Mucosa of gallbladder (tissue), 1 donor: Measurements from ENCODE around the gene SLC38A2. TPM values are rescaled to one million over a fixed set of nuclear protein-coding genes. Genes with fewer than 3 reads are reported as not detected.
"Not testable (repeated sequence)": the region's sequence is repeated elsewhere in the genome, so short reads cannot be mapped to it uniquely, and the experiment has no call there.

Experiments used
- DNase-seq: peaks from one replicate; pipeline ENCODE4 v3.0.0-alpha.2; 2020; ENCODE audit warnings: low spot score
- total RNA-seq: library from RNA; stranded (reverse); gene quantifications from one replicate; pipeline ENCODE4 v1.2.1, GENCODE V29; 2021
- donor health status: DM: no; HTN: no; CAD: no.

Gene SLC38A2
- 137 TPM for total RNA-seq

- DNase-seq = peak; percentile 98
Observed at GRCh38 chr12:46372544-46373300, at the start of gene SLC38A2. Gene SLC38A2 (minus strand): TSS chr12:46372773. CDS start chr12:46371293, 1,480 bp downstream.

- DNase-seq = no peak
Observed at GRCh38 chr12:46419675-46420074, 47.1 kb upstream of the SLC38A2 start.

DNA sequence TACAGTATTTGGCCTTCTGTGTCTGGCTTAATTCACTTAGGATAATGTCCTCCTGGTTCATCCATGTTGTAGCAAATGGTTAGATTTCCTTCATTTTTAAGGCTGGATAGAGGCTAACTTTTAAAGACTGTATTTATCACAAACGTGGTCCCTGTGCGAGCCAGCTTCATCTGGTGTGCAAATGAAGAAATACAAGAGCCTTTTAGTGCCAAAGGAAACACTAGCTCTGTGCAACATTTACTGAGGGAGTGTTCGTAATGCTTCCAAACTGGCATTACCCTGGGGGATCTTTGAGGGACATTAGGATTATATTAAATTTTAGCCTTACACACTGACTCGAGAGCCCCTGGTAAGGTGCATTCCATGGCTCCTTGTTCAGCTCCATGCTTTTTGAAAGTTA lies 43.0 kb upstream of the SLC38A2 start:
- no peak for DNase-seq

DNA sequence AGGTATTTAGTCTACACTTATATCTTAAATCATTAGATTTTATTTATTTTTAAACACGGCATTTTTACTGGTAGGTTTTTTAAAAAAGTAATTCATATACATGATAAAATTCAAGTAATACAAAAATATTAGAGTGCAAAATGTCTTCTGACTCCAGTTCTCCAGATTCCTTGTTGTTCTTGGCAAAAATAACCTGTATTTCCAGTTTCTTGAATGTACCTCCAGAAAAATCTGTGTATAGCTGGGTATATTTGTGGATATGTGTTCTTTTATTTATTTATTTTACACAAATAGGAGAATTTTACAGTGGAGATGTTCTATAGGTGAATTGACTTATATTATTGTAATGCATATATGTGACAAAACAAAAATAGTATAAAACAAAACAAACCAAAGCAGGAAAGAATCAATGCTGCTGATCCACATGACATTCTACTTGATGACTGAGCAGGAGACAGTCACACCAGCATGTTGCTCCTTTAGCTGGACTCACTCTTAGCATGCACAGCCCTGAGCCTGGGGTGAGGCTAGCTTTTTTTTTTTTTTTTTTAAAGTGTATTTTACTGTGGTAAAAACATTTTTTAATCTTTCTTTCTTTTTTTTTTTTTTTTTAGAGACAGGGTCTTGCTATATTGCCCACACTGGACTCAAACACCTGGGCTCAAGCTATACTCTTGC lies 42.2 kb upstream of the SLC38A2 start:
- no peak for DNase-seq

DNA sequence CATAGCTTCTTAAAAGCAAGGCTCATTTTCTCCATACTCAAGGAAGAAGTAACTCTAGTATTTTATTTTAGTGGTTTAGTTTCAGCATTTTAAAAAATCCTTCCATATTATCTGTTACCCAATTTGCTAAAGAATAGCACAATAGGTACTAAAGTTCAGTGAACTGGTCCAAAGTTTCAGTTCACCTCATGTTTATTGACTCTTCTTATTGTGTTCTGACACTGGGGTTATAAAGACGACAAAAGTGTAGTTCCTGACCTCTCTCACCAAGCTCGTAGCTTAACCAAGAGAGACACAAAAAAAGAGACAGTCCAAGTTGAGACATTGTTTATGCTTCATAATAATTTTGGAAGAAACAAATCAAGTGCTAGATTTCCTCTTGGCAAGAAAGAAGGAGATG lies 40.8 kb upstream of the SLC38A2 start:
- DNase-seq = no peak

- DNase-seq = no peak
Observed at GRCh38 chr12:46412857-46413256, 40.3 kb upstream of the SLC38A2 start.

DNA sequence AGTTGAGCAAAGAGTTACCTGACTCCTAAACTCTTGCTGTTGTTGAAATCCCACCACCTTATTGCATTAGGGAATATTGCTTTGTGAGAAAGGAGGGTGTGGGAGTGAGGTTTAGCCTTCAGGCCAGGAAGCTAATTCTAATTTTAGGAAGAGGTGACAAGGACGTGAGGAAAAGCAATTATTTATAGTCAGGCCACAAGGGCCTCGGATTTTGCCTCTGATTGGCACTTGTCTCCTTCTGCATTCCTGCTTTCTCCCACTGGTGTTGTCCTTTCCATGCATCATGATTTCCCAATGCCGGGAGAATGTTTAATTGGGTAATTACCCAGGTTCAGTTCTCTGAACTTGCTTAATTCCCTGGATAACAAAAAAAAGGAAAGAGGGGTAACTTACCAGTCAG lies 37.9 kb upstream of the SLC38A2 start:
- no peak for DNase-seq

- DNase-seq = no peak
Observed at GRCh38 chr12:46409974-46410373, 37.4 kb upstream of the SLC38A2 start.

DNA sequence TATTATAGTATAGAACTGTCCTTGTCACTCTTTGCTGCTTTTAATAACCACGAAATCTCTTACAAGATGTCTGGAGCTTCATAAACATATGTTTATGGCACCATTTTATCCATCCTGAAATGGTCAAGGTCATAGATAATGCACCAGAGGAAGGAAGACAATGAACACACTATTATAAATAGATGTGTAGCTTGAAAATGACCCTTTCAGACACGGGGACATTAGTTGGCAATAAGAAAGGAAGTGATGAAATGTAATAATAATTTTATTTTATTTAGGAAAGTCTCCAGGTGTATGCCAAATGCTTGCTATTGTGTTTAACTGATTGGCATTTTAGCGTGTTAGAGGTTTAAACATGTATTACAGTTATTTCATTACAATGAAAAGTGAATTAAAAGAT lies 36.8 kb upstream of the SLC38A2 start:
- DNase-seq = no peak

GRCh38 chr12:46408441-46408840 lies 35.9 kb upstream of the SLC38A2 start:
- DNase-seq = no peak

DNA sequence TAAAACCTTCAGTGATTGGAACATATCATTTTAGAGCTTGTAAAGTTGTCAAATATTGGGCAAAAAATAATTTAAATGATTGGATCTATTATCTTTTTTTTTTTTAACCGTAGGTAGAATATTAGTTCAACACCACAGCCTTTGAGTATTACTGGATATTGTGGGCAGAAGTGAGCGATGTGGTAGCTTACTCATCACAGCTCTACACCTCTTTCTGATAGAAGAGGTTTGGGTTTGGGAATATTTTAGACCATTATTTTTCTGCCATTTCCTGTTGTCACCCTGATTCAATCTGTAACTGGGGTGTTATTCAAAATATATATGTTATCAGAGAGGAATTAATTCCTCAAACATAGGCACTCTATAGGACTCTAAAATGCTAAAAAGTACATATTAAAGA lies 34.8 kb upstream of the SLC38A2 start:
- DNase-seq = no peak

DNA sequence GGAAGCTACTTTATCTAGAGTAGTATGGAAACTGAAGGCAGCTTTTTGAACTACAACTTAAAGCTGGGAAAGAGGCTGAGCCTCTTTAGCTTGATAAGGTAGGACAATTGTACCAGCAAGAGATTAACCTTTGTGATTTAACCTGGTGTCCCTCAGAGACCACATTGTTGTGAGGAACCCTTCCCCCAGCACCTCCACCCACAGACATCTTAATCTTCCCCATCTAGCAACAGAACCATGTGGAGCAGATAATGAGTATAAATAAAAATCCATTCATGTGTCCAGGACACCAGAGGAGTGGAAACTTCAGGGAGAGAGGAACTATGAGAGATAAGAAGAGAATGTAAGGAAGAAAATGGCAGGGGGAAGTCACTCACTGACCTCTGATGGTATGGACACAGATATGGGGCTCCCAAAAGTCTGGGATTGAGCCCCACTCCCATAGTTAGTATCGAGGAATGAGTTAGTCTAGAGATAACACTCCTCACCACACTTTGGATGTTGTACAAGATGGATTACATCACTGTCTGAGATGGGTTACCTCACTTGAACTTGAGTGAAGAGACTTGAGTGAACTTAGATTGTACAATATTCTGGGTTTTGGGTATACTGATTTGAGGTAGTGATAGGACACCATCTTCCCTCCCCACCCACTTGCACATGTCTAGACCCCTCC lies 33.9 kb upstream of the SLC38A2 start:
- DNase-seq = no peak

DNA sequence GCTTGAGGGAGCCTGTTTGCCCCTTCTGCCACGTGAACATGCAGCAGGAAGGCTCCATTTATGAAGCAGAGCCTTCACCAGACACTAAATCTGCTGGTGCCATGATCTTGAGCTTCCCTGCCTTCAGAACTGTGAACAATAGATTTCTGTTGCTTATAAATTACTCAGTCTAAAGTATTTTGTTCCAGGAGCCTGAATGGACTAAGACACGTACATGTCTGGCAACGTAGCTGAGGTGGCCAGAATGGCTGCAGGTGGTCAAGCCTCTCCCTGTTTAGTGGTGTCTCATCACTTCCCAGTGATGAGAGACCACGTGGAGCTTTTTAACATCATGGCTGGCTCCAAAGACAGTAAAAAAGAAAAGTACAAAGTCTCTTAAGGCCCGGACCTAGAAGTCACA lies 32.2 kb upstream of the SLC38A2 start:
- DNase-seq = no peak

DNA sequence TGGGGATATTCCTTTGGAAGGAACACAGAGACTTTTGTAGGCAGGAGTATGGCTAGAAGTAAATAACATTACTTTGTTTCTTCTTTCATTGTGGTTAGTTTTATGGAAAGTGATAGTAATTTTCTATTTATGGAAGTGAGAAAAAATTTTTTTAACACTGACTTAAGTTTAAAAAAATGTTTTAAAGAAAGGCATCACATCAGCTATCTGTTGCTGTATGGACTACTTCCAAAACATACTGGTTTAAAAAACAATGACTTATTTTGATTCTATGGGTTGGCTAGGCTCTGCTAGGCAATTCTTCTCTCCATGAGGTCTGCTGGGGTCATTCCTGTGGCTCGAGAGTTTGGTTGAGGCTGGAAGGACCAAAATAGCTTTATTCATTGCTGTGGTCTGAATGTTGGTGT lies 31.7 kb upstream of the SLC38A2 start:
- DNase-seq = no peak

DNA sequence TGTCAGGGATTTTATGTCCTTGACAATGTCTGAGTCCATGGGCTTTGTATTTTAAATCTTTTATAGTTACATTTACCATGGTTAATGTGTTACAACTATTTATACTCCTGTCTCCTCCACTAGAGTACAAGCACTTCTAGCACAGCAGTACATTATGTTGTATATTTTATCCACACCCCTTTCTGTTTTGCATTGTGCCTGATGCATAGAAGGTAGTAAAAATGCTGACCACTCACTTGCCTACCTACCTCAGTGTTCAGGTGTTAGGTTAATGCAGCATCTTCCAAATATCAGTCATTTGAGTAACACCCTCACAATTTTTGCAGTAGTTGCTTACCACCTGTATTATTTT lies 31.1 kb upstream of the SLC38A2 start:
- DNase-seq = no peak

DNA sequence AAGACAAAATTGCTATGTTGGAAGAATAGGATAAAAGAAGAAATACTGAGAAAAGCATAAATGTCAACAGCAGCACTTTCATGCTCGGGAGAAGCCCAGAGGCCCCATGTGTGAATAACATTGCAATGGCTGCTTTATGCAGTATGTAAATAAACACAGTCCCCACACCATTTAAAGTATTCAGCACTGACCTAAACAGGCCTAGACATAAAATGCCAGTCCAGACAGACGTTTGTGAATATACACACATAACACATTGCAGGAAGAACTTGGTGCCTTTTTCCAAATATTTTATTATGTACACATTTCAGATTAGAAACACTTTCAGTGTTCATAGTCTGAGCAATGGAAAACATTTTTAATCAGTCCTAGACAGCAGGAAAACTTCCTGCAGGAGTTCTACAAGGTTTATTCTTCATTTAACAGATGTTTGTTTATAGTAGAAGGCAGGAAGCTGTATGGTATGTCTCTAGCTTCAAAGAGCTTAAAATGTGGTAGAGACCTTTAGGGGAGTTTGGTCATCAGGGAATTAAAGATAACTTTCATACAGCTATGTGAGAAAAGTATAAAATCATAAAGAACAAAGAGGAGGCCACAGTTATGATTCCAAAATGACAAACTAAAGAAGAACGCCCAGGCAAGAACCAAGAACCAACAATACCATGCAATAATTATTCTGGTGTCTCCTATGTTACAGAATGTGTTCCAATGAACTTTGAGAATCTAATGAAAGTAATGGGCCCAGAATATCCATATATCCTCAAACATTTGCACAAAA lies 30.6 kb upstream of the SLC38A2 start:
- DNase-seq = no peak

DNA sequence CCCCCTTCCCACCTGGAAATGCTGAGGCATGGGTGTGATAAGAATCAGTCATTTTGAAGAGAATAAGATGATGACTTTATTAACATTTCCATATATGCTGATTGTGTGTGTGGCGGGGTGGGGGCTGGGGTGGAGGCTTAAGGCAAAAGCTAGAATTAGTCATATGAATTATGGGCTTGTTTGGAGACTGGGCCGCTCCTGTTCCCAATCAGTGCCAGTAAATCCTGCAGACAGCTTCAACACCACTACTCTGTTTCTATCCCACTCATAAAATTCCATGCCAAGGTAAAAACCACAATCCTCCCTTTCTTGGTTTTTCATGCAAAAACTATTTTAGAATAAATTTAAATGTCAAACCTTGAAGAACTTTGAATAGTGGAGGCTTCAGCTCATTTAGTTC lies 29.9 kb upstream of the SLC38A2 start:
- DNase-seq = no peak

DNA sequence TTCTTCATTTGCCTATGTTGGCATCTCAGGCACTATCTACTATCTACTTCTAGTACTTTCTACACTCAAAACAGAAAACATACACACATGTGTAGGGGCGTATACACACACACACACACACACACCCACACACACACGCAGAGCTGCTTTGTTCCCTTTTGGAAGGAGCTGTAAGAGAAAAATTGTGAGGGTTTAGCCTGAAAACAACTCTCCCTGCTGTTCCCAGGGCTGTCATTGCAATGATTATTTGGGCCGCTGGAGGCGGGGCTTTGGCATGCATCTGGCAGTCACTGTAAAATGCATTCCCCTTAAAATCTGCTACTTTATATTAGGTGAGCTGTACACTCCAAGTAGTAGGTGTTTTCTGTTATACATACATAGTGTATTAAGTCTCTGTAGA lies 29.1 kb upstream of the SLC38A2 start:
- DNase-seq = no peak

DNA sequence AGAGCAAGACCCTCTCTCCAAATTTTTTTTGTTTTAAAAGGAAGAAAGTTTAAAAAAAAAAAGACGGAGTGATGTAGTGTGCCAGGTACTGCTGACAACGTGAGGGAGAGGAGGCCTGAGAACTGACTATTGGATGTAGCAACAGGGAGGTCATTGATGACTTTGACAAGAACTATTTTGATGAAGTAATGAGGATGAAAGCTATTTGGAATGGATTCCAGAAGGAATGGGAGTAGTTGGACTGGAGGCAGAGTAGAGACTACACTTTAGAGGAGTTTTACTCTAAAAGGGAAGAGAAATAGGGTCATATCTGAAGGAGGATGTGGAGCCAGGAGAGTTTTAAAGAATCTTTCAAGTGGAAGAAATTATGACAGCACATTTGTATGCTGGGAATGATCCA lies 27.8 kb upstream of the SLC38A2 start:
- DNase-seq = no peak

GRCh38 chr12:46399461-46400248 lies 27.1 kb upstream of the SLC38A2 start:
- DNase-seq = not testable (repeated sequence)

DNA sequence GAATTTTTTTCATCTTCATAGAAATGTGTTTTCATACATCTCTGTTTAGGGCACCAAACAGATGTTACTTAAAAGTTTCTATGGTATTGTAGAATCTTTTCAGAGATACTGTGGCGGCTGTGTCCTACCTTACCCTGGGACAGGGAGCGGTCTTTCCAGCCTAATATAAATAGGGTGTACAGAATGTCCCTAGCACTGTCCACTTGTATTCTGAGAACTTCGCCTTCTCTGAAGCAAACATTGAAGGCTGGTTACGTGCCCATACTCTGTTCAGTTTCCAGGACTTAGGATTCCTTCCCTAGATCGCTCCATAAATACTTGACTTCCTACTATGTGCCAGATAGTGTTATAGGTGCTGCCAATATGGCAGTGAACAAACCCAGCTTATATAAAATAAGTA lies 24.3 kb upstream of the SLC38A2 start:
- DNase-seq = no peak
